Gastroesophageal sphincter (tissue), 4 donors: Measurements from ENCODE around the gene CCDC127. TPM values are rescaled to one million over a fixed set of nuclear protein-coding genes. Genes with fewer than 3 reads are reported as not detected.
"Not testable (repeated sequence)": the region's sequence is repeated elsewhere in the genome, so short reads cannot be mapped to it uniquely, and the experiment has no call there.

Experiments used
- ATAC-seq: fragments of 150-250 bp; one replicate; pipeline ENCODE4 v1.9.1; 2016; ENCODE audit warnings: mild to moderate bottlenecking, moderate library complexity
- H3K27ac ChIP-seq, 4 donors: fragments of 200-600 bp; sonication (generic) in 3 of 4; 1 replicate in 3 of 4; 2 replicates in 1 of 4; pipeline ENCODE4 v1.5.1; 2016 to 2019
- H3K27me3 ChIP-seq: fragments of 200-600 bp; sonication (generic); one replicate; pipeline ENCODE4 v1.5.1; 2019
- H3K36me3 ChIP-seq, 2 donors: fragments of 200-600 bp; sonication (generic); one replicate each; pipeline ENCODE4 v1.5.1; 2019; ENCODE audit warnings: control low read depth in 1 of 2
- H3K4me1 ChIP-seq, 3 donors: fragments of 200-600 bp; sonication (generic); 1 replicate in 2 of 3; 2 replicates in 1 of 3; pipeline ENCODE4 v1.5.1; 2016 to 2019; ENCODE audit warnings: control low read depth in 2 of 3
- H3K4me3 ChIP-seq, 2 donors: fragments of 200-600 bp; sonication (generic); one replicate each; pipeline ENCODE4 v1.5.1; 2019; ENCODE audit warnings: mild to moderate bottlenecking in 1 of 2, moderate library complexity in 1 of 2
- H3K9me3 ChIP-seq, 3 donors: fragments of 200-600 bp; sonication (generic); one replicate each; pipeline ENCODE4 v1.5.1; 2017 to 2019; ENCODE audit warnings: control low read depth in 2 of 3
- EP300 ChIP-seq: sonication (generic); formaldehyde crosslinking; IDR thresholded peaks from one replicate; pipeline ENCODE4 v1.6.1; 2017; ENCODE audit warnings: antibody characterized with exemption, mild to moderate bottlenecking
- POLR2A ChIP-seq, 2 donors: fragments of 450-650 bp; IDR thresholded peaks; one replicate each; pipeline ENCODE4 v1.6.1; 2017; ENCODE audit warnings: antibody characterized with exemption in 2 of 2, mild to moderate bottlenecking in 2 of 2, moderate library complexity in 1 of 2
- POLR2AphosphoS5 ChIP-seq: sonication (generic); formaldehyde crosslinking; IDR thresholded peaks from one replicate; pipeline ENCODE4 v1.6.1; 2017; ENCODE audit warnings: antibody characterized with exemption
- WGBS, 2 donors: methylation state at CpG; one replicate each; pipeline ENCODE4 v1.1.5; 2018; ENCODE audit warnings: low coverage in 1 of 2; 5-methylcytosine and 5-hydroxymethylcytosine counted together
- total RNA-seq, 4 donors: library from RNA; depleted of rRNA; stranded (reverse); fragments of >200 nt; gene quantifications; one replicate each; pipeline ENCODE4 v1.1.0, GENCODE V29; 2016
- TF ChIP-seq, protein P1 (sequence below), 4 experiments: fragments of 200-600 bp in 2 of 4; fragments of 450-650 bp in 2 of 4; sonication (generic) in 1 of 4; IDR thresholded peaks; one replicate each; pipeline ENCODE4 v1.5.1; 2017 to 2019; ENCODE audit warnings: antibody characterized with exemption in 4 of 4, mild to moderate bottlenecking in 2 of 4, moderate library complexity in 2 of 4

The CCDC127 gene
- total RNA-seq, 4 donors from 2014 or later = 6.5 to 11.7 (median 8.2) TPM

GRCh38 chr5:230711-231110 lies 12.8 kb upstream of the CCDC127 start:
- Histone ChIP-seq H3K36me3 (peaks cover 0 to 100% of the 10 kb centered on the region in 2 donors), H3K27ac (no peak overlapping the region), H3K9me3 (no peaks in the 10 kb centered on the region), H3K4me1 (no peaks in the 10 kb centered on the region), H3K4me3 (no peak overlapping the region), H3K27me3 (no peaks in the 10 kb centered on the region)
- TF ChIP-seq POLR2AphosphoS5 (no peak), POLR2A (IDR thresholded peaks at IDR 0.05) (no peak), EP300 (no peak)
- TF ChIP-seq, protein P1, sequence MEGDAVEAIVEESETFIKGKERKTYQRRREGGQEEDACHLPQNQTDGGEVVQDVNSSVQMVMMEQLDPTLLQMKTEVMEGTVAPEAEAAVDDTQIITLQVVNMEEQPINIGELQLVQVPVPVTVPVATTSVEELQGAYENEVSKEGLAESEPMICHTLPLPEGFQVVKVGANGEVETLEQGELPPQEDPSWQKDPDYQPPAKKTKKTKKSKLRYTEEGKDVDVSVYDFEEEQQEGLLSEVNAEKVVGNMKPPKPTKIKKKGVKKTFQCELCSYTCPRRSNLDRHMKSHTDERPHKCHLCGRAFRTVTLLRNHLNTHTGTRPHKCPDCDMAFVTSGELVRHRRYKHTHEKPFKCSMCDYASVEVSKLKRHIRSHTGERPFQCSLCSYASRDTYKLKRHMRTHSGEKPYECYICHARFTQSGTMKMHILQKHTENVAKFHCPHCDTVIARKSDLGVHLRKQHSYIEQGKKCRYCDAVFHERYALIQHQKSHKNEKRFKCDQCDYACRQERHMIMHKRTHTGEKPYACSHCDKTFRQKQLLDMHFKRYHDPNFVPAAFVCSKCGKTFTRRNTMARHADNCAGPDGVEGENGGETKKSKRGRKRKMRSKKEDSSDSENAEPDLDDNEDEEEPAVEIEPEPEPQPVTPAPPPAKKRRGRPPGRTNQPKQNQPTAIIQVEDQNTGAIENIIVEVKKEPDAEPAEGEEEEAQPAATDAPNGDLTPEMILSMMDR (IDR thresholded peaks at IDR 0.05) = no peak
- WGBS, 2 donors = 92% methylated on average over 2 of the region's 14 CpGs; no CpG with 5 or more reads in 1 of the 2 donors
- ATAC-seq = no peak

DNA sequence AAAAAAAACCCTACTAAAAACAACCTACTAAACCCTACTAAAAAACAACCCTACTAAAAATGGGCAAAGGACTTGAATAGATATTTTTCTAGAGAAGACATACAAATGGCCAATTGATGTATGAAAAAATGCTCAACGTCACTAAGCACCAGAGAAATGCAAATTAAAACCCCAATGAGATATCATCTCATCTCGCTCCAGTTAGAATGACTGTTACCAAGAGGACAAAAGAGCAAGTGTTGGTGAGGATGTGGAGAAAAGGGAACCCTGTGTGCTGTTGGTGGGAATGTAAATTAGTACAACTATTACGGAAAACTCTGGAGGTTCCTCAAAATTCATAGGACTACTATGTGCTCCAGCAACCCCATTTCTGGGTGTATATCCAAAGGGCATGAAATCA lies 10.9 kb upstream of the CCDC127 start:
- Histone ChIP-seq H3K27me3 (no peaks in the 10 kb centered on the region), H3K36me3 (peaks cover 0 to 100% of the 10 kb centered on the region in 2 donors), H3K4me1 (no peaks in the 10 kb centered on the region), H3K9me3 (no peaks in the 10 kb centered on the region), H3K4me3 (no peak overlapping the region), H3K27ac (no peak overlapping the region)
- WGBS, 2 donors = 72 to 85% methylated on average over 2 to 3 of the region's 3 CpGs
- no peak for TF ChIP-seq EP300
- no peak for TF ChIP-seq POLR2A (IDR thresholded peaks at IDR 0.05)
- TF ChIP-seq, protein P1 (IDR thresholded peaks at IDR 0.05) = no peak
- no peak for TF ChIP-seq POLR2AphosphoS5
- no peak for ATAC-seq

GRCh38 chr5:227375-227774 lies 9.4 kb upstream of the CCDC127 start:
- H3K9me3 ChIP-seq, H3K4me3 ChIP-seq, H3K27ac ChIP-seq, ATAC-seq, H3K27me3 ChIP-seq: not testable (repeated sequence)
- WGBS, 2 donors = 93 to 96% methylated on average over 13 to 14 of the region's 17 CpGs
- H3K36me3 ChIP-seq = peaks cover 0 to 88% of the 10 kb centered on the region in 2 donors
- H3K4me1 ChIP-seq = peaks cover 0 to 11% (median 3%) of the 10 kb centered on the region in 3 donors

DNA sequence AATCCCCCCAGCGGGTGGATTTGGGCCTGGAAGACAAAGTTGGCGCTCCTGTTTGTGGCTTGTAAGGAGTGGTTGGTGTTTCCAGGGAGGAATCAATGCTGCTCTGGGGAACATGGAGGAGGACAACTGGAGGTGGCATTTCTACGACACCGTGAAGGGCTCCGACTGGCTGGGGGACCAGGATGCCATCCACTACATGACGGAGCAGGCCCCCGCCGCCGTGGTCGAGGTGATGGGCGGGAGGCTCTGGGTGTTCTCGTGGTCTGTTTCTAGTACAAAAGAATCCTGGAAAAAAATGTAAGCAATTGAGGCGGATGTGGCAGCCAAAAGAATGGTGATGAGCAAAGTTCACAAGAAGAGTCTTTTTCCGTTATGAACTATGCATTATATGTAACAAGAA lies 7.4 kb upstream of the CCDC127 start:
- Histone ChIP-seq H3K27me3 (no peaks in the 10 kb centered on the region), H3K27ac (no peak overlapping the region), H3K4me3 (no peak overlapping the region), H3K9me3 (no peaks in the 10 kb centered on the region), H3K36me3 (peaks cover 0 to 67% of the 10 kb centered on the region in 2 donors), H3K4me1 (peaks cover 0 to 25% (median 7%) of the 10 kb centered on the region in 3 donors)
- WGBS, 2 donors = 86 to 93% methylated on average over 7 to 8 of the region's 14 CpGs
- TF ChIP-seq, protein P1 (IDR thresholded peaks at IDR 0.05) = no peak
- TF ChIP-seq POLR2A (IDR thresholded peaks at IDR 0.05) (no peak), POLR2AphosphoS5 (no peak), EP300 (no peak)
- ATAC-seq = no peak

DNA sequence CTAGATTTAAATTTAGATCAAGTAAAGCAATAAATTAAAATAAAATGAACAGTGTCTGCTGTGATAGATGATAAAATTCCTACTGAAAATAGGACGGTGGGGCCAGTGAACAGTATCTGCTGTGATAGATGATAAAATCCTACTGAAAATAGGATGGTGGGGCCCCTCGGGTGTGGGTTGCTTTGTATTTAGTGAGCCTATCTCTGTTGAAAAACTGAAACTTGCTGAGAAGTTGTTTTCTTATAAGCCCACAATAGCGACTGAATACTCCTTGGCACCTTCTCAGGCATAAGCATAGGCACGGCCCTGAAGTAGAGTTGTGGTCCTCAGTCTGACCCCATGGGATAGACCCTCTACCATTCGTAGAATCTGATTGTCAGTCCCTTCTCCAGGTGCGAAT lies 5.8 kb upstream of the CCDC127 start:
- H3K27ac ChIP-seq = no peak overlapping the region
- 75 to 79% methylated on average over 6 of the region's 6 CpGs for WGBS, 2 donors
- H3K4me1 ChIP-seq = peaks cover 0 to 38% (median 7%) of the 10 kb centered on the region in 3 donors
- peaks cover 0 to 52% of the 10 kb centered on the region in 2 donors for H3K36me3 ChIP-seq
- ATAC-seq = no peak
- H3K4me3 ChIP-seq = no peak overlapping the region
- no peaks in the 10 kb centered on the region for H3K27me3 ChIP-seq
- H3K9me3 ChIP-seq = no peaks in the 10 kb centered on the region
- TF ChIP-seq, protein P1 (IDR thresholded peaks at IDR 0.05) = no peak
- TF ChIP-seq POLR2A (IDR thresholded peaks at IDR 0.05) = no peak
- no peak for TF ChIP-seq POLR2AphosphoS5
- no peak for TF ChIP-seq EP300

- Histone ChIP-seq H3K4me1 (peaks cover 0 to 38% (median 7%) of the 10 kb centered on the region in 3 donors), H3K36me3 (peaks cover 0 to 45% of the 10 kb centered on the region in 2 donors)
- not testable (repeated sequence) for H3K27ac ChIP-seq, H3K9me3 ChIP-seq, H3K4me3 ChIP-seq, H3K27me3 ChIP-seq, ATAC-seq
- WGBS, 2 donors = 41 to 42% methylated on average over 5 of the region's 6 CpGs
Measured at GRCh38 chr5:222951-223715, 5.2 kb upstream of the CCDC127 start.
